Measurements from ENCODE around the gene DENND6B. TPM values are rescaled to one million over a fixed set of nuclear protein-coding genes. Genes with fewer than 3 reads are reported as not detected.

DENND6B gene
- 1.3 TPM in 2 replicates for total RNA-seq (2014; rRNA removed; shearing (Covaris generic))
- polyA plus RNA-seq (2016; fragmentation: Nextera tagmentation; extraction: Ambion mirVana), result 0.12 and 0.71 TPM in 2 replicates
- long read RNA-seq, partial matches to known transcripts, result 2 of 2 reads
- long read RNA-seq, other reads (novel, unspliced or antisense), result 0 of 2 reads

- H3K4me2 ChIP-seq, result peak within 1 kb of the TSS; percentile 89
- H3K4me3 ChIP-seq, result peak within 1 kb of the TSS; percentile 72
- H3K9me3 Mint-ChIP-seq, result 0 out of 3 replicates have a peak, but pooled peaks cover 3% of the 10 kb centered on the region
- H3K9me2 ChIP-seq (ENCODE audit: insufficient read depth), result no peaks in the 10 kb centered on the region
- no peaks in the 10 kb centered on the region for H3K36me3 ChIP-seq (ENCODE audit: insufficient read depth)
- ATAC-seq (peak; percentile 90), DNase-seq (ENCODE audit: low spot score) (peak; percentile 85)
- H3K27me3 ChIP-seq (ENCODE audit: insufficient read depth), result peaks cover 19% of the 10 kb centered on the region
- H3K4me1 Mint-ChIP-seq, result peaks cover 6% of the 10 kb centered on the region; the same call in 2 of the 3 replicates
- H3K27ac ChIP-seq (ENCODE audit: low read depth), result no peak within 1 kb of the TSS
- peak within 1 kb of the TSS; percentile 87 for H3K4me3 Mint-ChIP-seq
- no peaks in the 10 kb centered on the region for H3K36me3 Mint-ChIP-seq (ENCODE audit: low read depth)
- no peaks in the 10 kb centered on the region for H3K79me2 ChIP-seq (replicated peaks; ENCODE audit: insufficient read depth)
- H2AFZ ChIP-seq, result peak within 1 kb of the TSS; percentile 90; the same call in 1 of the 2 replicates
- H3K27me3 Mint-ChIP-seq (ENCODE audit: insufficient read depth, low read depth, poor library complexity), result peaks cover 20% of the 10 kb centered on the region
- H3K4me1 ChIP-seq (ENCODE audit: insufficient read depth), result no peaks in the 10 kb centered on the region; the same call in 1 of the 2 replicates
- peak; percentile 57; the same call in 1 of the 2 replicates for TF ChIP-seq POLR2AphosphoS5 (IDR thresholded peaks at IDR 0.05; ENCODE audit: low read depth)
- TF ChIP-seq CREB1 (CRISPR knock-in tag; IDR thresholded peaks at IDR 0.05; ENCODE audit: low read depth), result peak; percentile 75
- no peak for TF ChIP-seq STAT1 (IDR thresholded peaks at IDR 0.05; ENCODE audit: unreplicated experiment)
- TF ChIP-seq CTCF (conservative IDR thresholded peaks at IDR 0.05; ENCODE audit: low read depth in 2 of 2), result peak in 1 of 2 experiments; percentile 56; a peak in 2 of 4 replicates
- TF ChIP-seq JUNB (IDR thresholded peaks at IDR 0.05; ENCODE audit: unreplicated experiment), result no peak
- TF ChIP-seq EZH2 (IDR thresholded peaks at IDR 0.05; ENCODE audit: low read depth, unreplicated experiment), result no peak
- no peak for TF ChIP-seq NANOG (IDR thresholded peaks at IDR 0.05; ENCODE audit: borderline replicate concordance)
- TF ChIP-seq ZNF114 (CRISPR knock-in tag; IDR thresholded peaks at IDR 0.05), result no peak
- TF ChIP-seq ZNF331 (CRISPR knock-in tag; IDR thresholded peaks at IDR 0.05; ENCODE audit: low read depth), result no peak
- TF ChIP-seq REST (IDR thresholded peaks at IDR 0.05; ENCODE audit: unreplicated experiment), result no peak
- no peak for TF ChIP-seq EZH2phosphoT487 (IDR thresholded peaks at IDR 0.05; ENCODE audit: unreplicated experiment)
- TF ChIP-seq, protein P1, sequence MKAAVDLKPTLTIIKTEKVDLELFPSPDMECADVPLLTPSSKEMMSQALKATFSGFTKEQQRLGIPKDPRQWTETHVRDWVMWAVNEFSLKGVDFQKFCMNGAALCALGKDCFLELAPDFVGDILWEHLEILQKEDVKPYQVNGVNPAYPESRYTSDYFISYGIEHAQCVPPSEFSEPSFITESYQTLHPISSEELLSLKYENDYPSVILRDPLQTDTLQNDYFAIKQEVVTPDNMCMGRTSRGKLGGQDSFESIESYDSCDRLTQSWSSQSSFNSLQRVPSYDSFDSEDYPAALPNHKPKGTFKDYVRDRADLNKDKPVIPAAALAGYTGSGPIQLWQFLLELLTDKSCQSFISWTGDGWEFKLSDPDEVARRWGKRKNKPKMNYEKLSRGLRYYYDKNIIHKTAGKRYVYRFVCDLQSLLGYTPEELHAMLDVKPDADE (IDR thresholded peaks at IDR 0.05), result peak; percentile 38; the same call in 1 of the 2 replicates
- H3K27ac Mint-ChIP-seq, result no peak within 1 kb of the TSS
- no peaks in the 10 kb centered on the region for H4K20me1 ChIP-seq (replicated peaks; ENCODE audit: insufficient read depth)
- no peaks in the 10 kb centered on the region for H3F3A ChIP-seq (replicated peaks; ENCODE audit: low read depth)
These were observed at the start of gene DENND6B for GRCh38 chr22:50326956-50327710. DENND6B (minus strand) TSS chr22:50327012; CDS start chr22:50326988, 24 bp downstream.

All from GM23338 (cell line).